Measurements from ENCODE around the gene ARFGEF2.

The ARFGEF2 gene

GRCh38 chr20:48928832-48929725 lies 7.6 kb downstream of the ARFGEF2 start:
- no peak overlapping the region for H3K27ac ChIP-seq (ENCODE audit: low read length)
- no peak overlapping the region for H3K9ac ChIP-seq (ENCODE audit: low read length)

GRCh38 chr20:48930035-48930434 lies 8.5 kb downstream of the ARFGEF2 start:
- no peaks in the 10 kb centered on the region for H3K27me3 ChIP-seq (ENCODE audit: low read depth, low read length)
- H3K9me3 ChIP-seq (ENCODE audit: insufficient read depth, low read length), result no peaks in the 10 kb centered on the region
- no peak for TF ChIP-seq EZH2phosphoT487 (IDR thresholded peaks at IDR 0.05; ENCODE audit: low read depth)
- no peak overlapping the region for H3K27ac ChIP-seq (ENCODE audit: low read length)
- peaks cover 12% of the 10 kb centered on the region for H3K36me3 ChIP-seq (replicated peaks; ENCODE audit: low read depth, low read length)
- peaks cover 93% of the 10 kb centered on the region for H3K79me2 ChIP-seq (ENCODE audit: low read length)
- H4K20me1 ChIP-seq (ENCODE audit: insufficient read depth, low read length), result peaks cover 58% of the 10 kb centered on the region
- H3K4me1 ChIP-seq (ENCODE audit: low read length), result peaks cover 21% of the 10 kb centered on the region
- no peak overlapping the region for H3K4me2 ChIP-seq (ENCODE audit: low read length)
- no peak overlapping the region for H3K9ac ChIP-seq (ENCODE audit: low read length)
- no peak overlapping the region for H2AFZ ChIP-seq (ENCODE audit: low read depth, low read length)
- H3K4me3 ChIP-seq (ENCODE audit: low read length), result no peak overlapping the region

More at GRCh38 chr20:48928832-48929725, 7.6 kb downstream of the ARFGEF2 start:
- TF ChIP-seq CTCF (IDR thresholded peaks at IDR 0.05; ENCODE audit: low read depth, low read length) (no peak), EZH2phosphoT487 (IDR thresholded peaks at IDR 0.05; ENCODE audit: low read depth) (no peak)
- H3K4me3 ChIP-seq (ENCODE audit: low read length), result no peak overlapping the region
- H3K36me3 ChIP-seq (replicated peaks; ENCODE audit: low read depth, low read length), result peaks cover 12% of the 10 kb centered on the region
- peaks cover 92% of the 10 kb centered on the region for H3K79me2 ChIP-seq (ENCODE audit: low read length)
- no peaks in the 10 kb centered on the region for H3K27me3 ChIP-seq (ENCODE audit: low read depth, low read length)
- H3K4me2 ChIP-seq (ENCODE audit: low read length), result no peak overlapping the region
- H3K4me1 ChIP-seq (ENCODE audit: low read length), result peaks cover 28% of the 10 kb centered on the region
- H4K20me1 ChIP-seq (ENCODE audit: insufficient read depth, low read length), result peaks cover 55% of the 10 kb centered on the region
- H3K9me3 ChIP-seq (ENCODE audit: insufficient read depth, low read length), result no peaks in the 10 kb centered on the region
- H2AFZ ChIP-seq (ENCODE audit: low read depth, low read length), result no peak overlapping the region

GRCh38 chr20:48930878-48931277 lies 9.4 kb downstream of the ARFGEF2 start:
- H4K20me1 ChIP-seq (ENCODE audit: insufficient read depth, low read length), result peaks cover 56% of the 10 kb centered on the region
- no peak overlapping the region for H2AFZ ChIP-seq (ENCODE audit: low read depth, low read length)
- peaks cover 13% of the 10 kb centered on the region for H3K4me1 ChIP-seq (ENCODE audit: low read length)
- no peak overlapping the region for H3K9ac ChIP-seq (ENCODE audit: low read length)
- H3K9me3 ChIP-seq (ENCODE audit: insufficient read depth, low read length), result no peaks in the 10 kb centered on the region
- H3K79me2 ChIP-seq (ENCODE audit: low read length), result peaks cover 84% of the 10 kb centered on the region
- H3K27ac ChIP-seq (ENCODE audit: low read length), result no peak overlapping the region
- H3K4me3 ChIP-seq (ENCODE audit: low read length), result no peak overlapping the region
- no peak overlapping the region for H3K4me2 ChIP-seq (ENCODE audit: low read length)
- no peaks in the 10 kb centered on the region for H3K27me3 ChIP-seq (ENCODE audit: low read depth, low read length)
- no peak for TF ChIP-seq EZH2phosphoT487 (IDR thresholded peaks at IDR 0.05; ENCODE audit: low read depth)
- TF ChIP-seq CTCF (IDR thresholded peaks at IDR 0.05; ENCODE audit: low read depth, low read length), result no peak
- peaks cover 12% of the 10 kb centered on the region for H3K36me3 ChIP-seq (replicated peaks; ENCODE audit: low read depth, low read length)

- H2AFZ ChIP-seq (ENCODE audit: low read depth, low read length), result no peak overlapping the region
- H3K27ac ChIP-seq (ENCODE audit: low read length), result no peak overlapping the region
- TF ChIP-seq EZH2phosphoT487 (IDR thresholded peaks at IDR 0.05; ENCODE audit: low read depth) (no peak), CTCF (IDR thresholded peaks at IDR 0.05; ENCODE audit: low read depth, low read length) (no peak)
- H4K20me1 ChIP-seq (ENCODE audit: insufficient read depth, low read length), result peaks cover 55% of the 10 kb centered on the region
- no peak overlapping the region for H3K4me3 ChIP-seq (ENCODE audit: low read length)
- peaks cover 4% of the 10 kb centered on the region for H3K4me1 ChIP-seq (ENCODE audit: low read length)
- peaks cover 76% of the 10 kb centered on the region for H3K79me2 ChIP-seq (ENCODE audit: low read length)
- no peak overlapping the region for H3K9ac ChIP-seq (ENCODE audit: low read length)
- no peaks in the 10 kb centered on the region for H3K27me3 ChIP-seq (ENCODE audit: low read depth, low read length)
- no peaks in the 10 kb centered on the region for H3K9me3 ChIP-seq (ENCODE audit: insufficient read depth, low read length)
- H3K4me2 ChIP-seq (ENCODE audit: low read length), result no peak overlapping the region
- H3K36me3 ChIP-seq (replicated peaks; ENCODE audit: low read depth, low read length), result peaks cover 7% of the 10 kb centered on the region
These were observed 10.2 kb downstream of the ARFGEF2 start for GRCh38 chr20:48931527-48932374.
